ENCODE measurements around the gene PLCZ1. TPM values are rescaled to one million over a fixed set of nuclear protein-coding genes. Genes with fewer than 3 reads are reported as not detected.
A peak's percentile ranks its signal among the peaks of the same experiment; 100 is the strongest.
"Not testable (repeated sequence)": the region's sequence is repeated elsewhere in the genome, so short reads cannot be mapped to it uniquely, and the experiment has no call there.

PLCZ1 gene
- total RNA-seq, 1 experiment from 2014 or later, result not detected

DNA sequence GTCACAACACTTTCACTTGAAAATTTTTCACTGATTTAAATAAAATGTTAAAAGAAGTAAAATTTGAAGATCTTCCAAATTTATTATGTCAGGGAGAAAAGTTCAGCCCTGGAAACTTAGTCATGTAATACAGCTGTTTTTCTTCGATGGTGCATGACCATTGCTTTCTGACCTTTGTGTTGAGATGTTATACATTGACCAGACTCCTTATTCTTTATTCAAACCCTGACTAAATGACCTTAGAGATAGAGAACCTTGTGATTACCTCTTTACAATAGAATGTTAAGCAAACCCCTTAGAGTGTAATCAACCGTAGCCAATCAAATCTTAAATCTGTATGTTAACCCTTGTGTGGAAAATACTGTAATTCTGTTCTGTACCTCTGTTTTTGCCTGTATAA is 34.5 kb downstream of the PLCZ1 start:
- no peak for DNase-seq (ENCODE audit: low spot score)

DNA sequence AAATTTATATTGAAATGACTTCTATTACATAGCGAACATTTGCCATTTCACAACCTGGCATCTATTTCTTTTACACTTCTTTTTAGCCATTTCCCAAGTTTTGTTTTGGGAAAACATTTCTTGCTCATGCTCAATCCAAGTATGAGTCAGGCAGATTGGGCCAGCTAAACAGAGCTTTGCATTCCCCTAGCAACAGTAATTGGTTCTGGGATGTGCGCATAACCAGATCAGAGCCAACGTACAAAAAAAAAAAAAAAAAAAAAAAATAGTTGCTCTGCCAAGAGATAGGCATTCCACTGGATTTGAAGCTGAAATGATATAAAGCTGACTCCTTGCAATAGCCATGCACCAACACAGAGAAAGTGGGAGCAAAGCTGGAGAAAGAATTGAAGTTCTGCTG is 37.5 kb downstream of the PLCZ1 start:
- DNase-seq (ENCODE audit: low spot score), result no peak

DNA sequence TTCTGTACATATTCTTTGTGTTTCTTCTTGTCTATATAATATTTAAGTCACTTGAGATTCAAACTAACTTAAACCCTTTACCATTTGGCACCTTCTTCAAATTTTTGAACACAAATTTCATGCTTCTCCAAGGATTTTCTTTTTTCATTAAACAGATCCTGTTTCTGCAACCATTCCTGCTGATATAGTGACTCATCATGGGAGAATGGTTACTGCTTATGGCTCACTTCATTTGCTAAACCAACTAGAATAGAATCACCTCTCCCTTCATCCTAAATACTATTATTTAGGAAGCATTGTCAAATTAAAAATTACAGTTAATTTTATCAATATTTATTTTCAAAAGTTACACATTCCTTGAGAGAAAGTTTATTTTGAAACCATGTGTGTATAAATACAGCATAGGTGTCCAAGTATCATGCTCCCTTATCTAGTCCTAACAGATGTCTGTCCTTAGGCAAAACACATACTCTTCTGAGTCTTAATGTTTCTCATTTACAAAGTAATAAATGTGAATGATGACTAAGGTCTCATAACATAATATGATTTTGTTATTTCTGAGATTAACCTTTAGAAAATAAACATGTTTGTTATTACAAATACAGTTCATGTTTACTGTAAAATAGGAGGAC is 40.7 kb downstream of the PLCZ1 start:
- DNase-seq (ENCODE audit: low spot score), result no peak

DNA sequence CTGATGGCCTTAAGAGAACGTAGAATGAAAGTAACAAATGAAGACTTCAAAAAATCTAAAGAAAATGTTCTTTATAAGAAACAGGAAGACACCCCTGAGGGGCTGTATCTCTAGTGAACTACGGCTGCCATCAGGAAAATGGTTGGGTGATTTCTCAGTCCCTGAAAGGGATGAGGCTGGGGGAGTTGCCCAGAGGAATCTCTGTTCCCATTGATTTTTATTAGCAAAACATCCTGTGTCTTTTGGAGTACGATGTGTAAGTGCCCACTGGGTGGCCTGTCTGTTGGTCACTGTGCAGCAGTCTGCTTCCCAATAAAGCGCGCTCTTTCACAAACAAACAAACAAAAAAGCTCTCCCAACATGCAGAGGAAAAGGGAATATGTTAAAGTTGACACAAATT is 43.8 kb downstream of the PLCZ1 start:
- DNase-seq (ENCODE audit: low spot score), result not testable (repeated sequence)

DNA sequence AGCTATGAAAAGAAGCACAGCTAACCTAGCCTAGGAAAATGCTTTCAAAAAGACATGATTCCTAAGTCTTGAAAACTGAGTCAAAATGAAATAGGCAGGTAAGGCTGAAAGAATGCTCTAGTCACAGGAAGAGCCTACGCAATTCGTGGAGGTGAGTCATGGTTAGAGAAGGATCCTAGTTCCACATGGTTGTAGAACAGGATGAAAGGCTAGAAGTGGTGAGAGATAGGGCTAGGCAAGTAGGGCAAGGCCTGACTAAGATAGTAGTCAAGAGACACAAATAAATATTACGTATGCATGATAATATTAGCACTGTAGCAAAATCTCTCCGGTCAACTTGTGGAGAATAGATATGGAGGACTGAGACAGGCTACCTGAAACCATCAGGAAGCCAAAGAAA is 47.2 kb downstream of the PLCZ1 start:
- peak; percentile 38 for DNase-seq (ENCODE audit: low spot score)

DNA sequence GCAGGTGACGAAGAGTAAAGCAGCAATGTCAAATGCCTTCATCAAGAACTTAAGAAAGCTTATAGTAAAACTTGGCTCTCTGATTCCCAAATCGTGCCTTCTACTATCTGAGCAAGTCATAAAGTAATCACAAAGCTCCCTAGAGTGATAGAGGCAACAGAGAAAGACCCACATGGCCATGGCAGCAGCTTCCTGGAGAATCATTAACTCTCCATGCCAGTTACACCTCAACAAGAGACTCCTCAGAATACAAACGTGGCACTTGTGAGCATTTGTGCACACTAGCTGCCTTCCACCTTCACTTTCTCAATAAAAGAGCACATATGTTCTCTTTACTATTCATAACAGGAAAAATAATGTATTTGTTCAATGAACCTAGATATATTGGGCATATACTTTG is 48.0 kb downstream of the PLCZ1 start:
- no peak for DNase-seq (ENCODE audit: low spot score)

DNA sequence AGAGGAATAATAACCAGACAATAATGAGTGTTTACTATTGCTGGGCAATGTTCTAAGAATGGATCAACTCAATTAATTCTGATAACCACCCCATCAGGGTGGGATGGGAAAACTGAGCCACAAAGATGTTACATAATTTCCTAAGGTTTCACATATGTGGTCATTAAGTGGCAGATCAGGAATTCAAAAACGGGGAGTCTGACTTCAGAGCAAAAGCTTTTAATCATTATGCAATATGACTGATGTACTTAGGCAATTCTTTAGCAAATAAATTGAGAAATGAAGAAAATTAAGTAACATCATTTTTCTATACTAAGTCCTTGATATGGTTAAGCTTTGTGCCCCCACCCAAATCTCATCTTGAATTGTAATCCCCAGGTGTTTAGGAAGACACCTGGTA is 53.4 kb downstream of the PLCZ1 start:
- no peak for DNase-seq (ENCODE audit: low spot score)

DNA sequence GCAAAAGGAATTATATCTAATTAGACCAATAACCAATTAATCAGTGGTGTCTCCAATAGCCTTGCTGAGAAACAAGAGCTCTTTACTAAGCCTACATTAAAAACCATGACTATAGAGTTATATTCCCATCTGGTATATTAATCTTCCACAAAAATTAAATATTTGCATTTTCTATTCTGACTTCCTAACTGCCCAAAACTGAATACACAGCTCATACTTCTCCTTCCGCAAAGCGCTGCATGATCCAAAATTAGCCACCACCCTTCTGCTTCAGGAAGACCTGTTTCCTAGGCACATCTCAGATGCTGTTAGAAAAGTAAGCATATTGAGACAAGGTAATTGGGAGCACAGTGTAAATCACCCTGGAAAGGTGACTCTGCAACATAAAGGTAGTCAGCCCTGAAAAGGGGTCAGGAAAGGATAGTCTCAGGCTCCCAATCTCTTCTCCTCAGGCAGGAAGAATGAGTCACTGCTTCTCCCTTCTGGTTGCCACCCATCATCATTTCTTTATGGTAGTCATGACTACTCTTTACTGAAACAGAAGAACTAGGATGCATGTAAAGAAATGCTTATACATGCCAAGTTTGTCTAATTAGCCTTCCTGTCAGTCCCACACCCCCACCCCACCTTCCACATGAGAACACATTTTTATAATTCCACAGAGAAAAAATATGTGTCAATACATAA is 54.3 kb downstream of the PLCZ1 start:
- DNase-seq (ENCODE audit: low spot score), result peak; percentile 10

DNA sequence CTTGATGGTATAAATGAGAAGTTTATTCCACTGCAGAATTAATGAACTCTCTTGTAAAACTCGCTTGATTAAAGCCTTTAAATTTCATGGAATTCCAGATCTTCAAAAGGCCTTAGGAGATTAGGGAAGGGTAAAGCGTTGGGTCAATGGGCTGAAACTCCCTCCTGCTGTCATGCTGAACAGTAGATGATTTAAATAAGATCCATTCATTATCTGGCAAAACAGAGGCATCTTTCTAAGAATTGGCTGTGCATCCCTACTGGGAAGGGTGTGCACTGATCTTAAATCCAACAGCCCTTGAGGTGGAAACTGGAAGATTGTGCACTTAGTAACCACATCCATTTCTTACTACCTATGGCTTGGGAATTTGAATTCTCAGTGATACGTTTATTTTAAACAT is 56.0 kb downstream of the PLCZ1 start:
- DNase-seq (ENCODE audit: low spot score), result no peak

DNA sequence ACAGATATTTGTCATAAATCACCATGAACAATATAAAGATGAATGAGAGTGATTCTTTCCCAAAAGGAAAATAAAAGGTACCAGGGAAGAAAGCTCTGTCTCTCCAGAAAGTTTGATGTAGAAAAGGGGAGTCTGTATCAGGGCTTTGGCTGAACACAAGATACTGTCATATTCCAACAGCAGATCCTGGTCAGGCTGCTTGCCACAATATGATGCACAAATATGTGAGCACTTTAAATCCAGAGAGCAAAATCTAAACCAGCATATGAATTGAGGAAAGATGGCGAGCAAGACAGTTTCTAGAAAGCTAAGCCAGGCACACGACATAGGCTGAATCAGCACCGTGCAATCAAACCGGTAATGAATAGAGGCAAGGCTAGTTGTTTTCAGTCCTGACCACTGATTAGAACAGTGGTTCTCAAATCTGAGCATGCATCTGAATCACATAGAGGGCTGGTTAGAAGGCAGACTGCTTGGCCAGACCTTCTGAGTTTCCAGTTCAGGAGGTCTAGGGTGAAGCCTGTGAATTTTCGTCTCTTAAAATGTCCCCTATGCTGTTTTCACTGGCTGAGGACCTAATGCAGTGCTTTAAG is 60.7 kb downstream of the PLCZ1 start:
- no peak for DNase-seq (ENCODE audit: low spot score)

DNA sequence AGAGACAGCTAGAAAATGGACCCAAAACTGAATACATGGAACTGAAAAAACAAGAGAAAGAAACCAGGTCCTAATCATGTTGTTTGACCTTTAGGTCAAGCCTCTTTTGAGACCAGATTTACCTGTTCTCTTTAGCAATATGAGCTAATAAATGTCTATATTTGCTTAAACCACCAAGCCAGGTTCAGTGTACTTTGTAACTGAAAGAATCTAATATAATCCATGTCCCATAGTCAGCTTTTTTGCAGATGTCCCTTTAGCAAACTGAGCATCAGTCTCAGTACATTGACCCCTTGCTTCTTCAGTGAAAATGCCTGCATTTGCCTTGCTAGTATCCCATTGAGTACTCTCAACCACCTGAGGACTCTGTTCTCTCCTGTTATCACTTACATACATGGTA is 61.7 kb downstream of the PLCZ1 start:
- no peak for DNase-seq (ENCODE audit: low spot score)

DNA sequence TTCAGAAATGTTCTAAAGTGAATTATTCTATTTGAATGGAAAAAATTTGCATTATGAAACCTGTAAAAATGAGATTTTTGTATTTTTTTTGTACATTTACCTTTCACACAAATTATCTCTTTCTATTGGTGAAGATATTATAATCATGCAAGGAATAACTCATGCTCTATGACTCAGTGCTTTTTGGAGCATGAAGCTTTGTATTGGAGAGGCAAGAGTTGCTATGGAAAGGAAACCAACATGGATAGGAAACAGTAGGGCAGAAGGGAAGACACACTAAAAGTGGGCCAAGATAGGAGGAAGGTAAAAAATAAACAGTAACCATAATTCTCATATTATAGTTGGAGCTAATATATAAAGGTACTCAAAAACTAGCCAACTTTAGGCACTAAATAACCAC is 79.0 kb downstream of the PLCZ1 start:
- no peak for DNase-seq (ENCODE audit: low spot score)

DNA sequence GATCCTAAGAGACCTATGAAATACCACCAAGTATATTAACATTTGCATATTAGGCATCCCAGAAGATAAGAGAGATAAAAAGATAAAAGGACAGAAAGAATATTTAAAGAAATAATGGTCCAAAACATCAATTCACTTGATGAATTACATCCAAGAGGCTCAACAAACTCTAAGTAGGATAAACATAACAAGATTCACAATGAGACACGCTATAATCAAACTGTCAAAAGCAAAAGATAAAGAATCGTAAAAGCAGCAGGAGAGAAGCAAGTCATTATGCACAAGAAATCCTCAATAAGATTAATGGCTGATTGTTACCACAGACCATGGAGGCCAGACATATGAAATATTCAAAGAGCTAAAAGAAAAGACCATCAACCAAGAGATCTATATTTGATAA is 79.6 kb downstream of the PLCZ1 start:
- no peak for DNase-seq (ENCODE audit: low spot score)

DNA sequence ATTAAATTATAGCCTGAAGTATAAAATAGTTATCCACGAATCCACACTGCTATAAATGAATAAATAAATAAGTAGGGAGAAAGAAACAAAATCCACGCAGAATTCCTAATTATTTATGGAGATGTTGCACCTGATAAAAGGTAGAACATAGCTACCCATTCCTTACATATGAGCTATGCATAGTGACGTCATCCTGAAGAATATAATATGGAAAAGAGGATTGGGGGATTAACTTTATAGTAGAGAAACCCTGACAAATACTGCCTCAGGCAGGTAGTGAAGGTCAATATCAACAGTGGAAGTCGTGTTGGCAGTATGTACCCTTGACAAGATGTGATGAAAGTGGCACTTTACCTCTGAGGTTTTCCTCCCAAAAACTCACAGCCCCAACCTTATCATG is 82.5 kb downstream of the PLCZ1 start:
- no peak for DNase-seq (ENCODE audit: low spot score)

DNA sequence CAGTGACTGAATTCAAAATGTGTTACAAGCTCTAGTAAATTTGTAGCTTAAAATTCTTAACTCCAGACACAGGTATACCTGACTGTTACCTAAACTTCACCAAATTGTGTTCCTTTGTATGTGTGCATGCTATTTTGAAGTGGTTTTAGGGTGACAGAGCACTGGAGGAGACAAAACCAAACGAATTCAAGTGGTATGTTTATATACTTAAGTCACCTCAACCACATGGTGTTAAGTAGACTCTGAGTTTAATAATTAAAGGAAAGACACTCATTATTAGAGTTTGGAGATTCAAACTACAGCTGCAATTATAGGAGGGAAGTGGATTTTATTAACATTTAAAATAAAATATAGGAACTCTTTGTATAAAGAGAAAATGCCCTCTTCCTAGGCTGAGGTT is 84.3 kb downstream of the PLCZ1 start:
- DNase-seq (ENCODE audit: low spot score), result no peak

DNA sequence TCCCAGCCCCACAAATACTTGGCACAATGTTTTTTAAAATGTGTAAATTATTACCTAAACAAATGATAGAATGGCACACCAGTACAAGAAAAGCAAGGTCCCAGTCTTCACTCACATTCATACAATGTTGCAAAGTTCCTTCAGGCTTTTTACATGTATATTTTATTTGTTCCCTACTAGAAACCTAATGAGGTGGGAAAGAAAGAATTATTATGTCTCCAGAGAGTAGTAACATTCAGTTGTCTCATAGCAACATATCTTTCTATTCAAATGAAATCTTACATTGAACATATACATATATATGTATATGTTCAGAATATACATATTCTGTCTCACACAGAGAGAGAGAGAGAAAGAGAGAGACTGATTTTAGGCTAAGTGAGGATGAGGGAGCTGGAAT is 85.2 kb downstream of the PLCZ1 start:
- DNase-seq (ENCODE audit: low spot score), result no peak

DNA sequence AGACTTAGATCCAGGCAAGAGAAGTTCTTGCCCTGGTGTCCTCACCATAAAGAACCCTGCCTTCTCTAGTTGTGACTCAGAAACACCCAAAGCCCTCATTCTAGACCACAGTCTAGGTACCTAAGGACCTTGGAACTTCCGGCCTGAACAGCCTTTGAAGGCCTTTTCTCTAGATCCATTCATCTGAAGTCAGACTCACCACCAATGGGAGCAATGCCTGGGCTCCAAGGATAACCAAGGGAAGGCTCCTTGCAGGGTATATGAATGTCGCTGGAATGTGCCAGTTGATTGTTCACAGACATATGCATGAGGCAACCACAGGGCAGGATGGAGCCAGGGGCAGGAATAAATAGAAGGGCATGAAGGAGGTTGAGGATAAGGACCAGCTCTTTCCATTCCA is 86.3 kb downstream of the PLCZ1 start:
- no peak for DNase-seq (ENCODE audit: low spot score)

DNA sequence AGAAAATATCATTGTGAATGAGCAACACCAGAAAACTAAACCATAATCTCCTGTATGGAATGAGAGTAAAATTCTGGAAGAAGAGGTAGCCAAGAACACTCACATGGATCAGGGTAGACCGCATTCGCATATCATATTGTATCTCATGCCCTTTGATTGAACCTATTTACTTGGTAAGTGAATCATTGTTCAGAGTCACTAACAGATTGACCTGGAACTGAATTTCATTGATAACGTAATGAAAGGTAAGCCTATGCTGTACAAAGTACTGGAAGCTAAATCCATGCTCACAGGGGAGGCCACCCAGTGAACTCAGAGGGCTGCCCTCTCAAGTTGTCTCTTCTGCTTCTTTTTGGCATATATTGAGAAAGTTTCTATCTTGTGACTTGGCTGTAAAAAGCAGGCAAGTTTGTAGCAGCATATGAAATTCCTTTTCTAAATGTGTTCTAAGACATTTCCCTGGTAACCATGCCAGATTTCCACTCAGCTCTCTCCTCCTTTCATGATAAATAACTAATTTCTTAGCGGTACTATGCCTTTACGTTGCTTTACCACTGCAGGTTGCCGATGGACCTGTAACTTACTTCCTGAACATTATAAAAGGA is 91.4 kb downstream of the PLCZ1 start:
- DNase-seq (ENCODE audit: low spot score), result no peak

DNA sequence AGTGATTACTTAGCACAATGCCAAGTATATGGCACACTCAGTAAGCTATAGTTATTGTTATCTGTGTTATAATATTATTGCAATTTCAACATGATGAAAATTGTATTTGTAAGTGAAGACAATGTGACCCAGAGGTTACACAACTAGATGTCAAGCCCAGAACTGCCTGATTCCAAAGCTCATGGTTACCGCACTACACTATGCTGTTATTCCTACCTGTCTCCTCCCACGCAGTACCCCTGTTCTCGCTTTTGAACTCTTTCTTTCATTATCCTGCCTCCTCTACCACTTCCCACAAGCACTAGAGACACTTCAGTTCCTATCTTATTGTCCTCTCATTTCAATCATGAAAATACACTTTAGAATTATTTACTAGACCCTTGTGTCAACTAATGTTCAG is 93.2 kb downstream of the PLCZ1 start:
- no peak for DNase-seq (ENCODE audit: low spot score)

DNA sequence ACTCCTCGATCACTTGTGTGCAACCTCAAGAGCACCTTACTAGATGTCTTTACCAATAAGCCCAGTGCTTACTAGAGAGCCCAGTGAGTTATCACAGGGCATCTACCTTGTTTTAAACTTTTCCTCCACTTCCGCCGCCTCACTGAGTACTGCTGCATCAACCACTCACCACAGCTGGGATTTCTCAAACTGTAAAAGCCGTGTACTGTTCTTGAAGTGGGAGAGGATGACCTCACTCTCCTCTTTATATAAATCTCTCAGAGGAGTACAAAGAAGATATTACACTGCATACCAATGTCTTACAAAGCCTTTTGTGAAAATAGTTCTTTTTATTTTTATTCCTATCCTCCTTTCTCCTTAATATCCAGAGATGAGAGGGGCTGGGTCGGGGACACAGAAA is 94.1 kb downstream of the PLCZ1 start:
- DNase-seq (ENCODE audit: low spot score), result no peak

DNA sequence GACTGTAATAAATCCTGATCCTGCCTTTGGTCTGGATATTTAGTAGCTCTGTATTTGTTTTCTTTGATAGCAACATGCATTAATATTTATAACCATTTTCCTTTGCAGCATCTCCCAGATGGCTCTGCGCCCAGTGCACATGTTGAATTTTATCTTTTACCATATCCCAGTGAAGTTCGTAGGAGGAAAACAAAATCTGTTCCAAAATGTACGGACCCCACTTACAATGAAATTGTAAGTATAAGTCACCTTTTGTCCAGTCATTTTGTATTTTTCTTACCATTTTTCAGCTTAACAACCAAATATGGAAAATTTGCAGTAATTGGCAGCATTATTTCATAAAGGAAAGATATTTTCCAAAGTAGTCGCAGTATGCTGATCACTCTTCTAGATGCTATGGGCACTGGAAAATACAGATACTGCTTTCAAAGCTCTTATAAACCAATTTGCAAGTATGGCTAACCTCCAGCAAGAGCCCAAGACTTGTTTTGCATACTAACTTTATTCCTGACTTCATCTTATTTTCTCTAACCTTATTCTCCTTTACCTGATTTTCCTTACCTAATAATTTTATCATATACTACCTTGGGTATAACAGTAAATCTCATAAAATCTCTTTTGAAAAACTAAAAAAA is 97.4 kb downstream of the PLCZ1 start:
- DNase-seq (ENCODE audit: low spot score), result no peak

DNA sequence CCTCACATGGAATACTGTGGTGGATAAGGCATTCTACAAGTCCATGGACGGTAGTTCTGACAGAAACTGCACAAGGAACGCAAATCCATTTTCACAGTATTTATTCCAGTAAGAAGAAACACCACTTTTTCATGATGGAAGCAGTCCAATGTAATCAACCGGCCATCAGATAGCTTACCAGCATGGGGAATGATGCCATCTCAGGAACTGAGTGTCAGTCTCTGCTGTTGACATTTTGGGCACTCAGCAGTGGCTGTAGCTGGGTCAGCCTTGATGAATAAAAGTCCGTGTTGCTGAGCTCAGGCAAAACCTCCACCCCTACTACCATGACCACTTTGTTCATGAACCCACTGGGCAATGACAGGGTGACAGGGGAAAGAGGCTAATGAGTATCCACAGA is 103.4 kb downstream of the PLCZ1 start:
- no peak for DNase-seq (ENCODE audit: low spot score)
